NOMO-1 treated with DMSO at 0.1 percent for 48 hours (cell line): ENCODE results near the gene VPS35L.
"Not testable (repeated sequence)": the region's sequence is repeated elsewhere in the genome, so short reads cannot be mapped to it uniquely, and the experiment has no call there.

Source experiments
- DNase-seq: peaks from one replicate; lab custom pipeline; 2025; ENCODE audit not compliant: unreplicated experiment; lab: John Stamatoyannopoulos, UW

Gene VPS35L

GRCh38 chr16:19709381-19710136, 154.1 kb downstream of the VPS35L start:
- no peak for DNase-seq

- no peak for DNase-seq
Observed at GRCh38 chr16:19710191-19710908, 154.8 kb downstream of the VPS35L start.

GRCh38 chr16:19710991-19711545, 155.6 kb downstream of the VPS35L start:
- DNase-seq = no peak

- DNase-seq = no peak
Observed at GRCh38 chr16:19711643-19712042, 156.1 kb downstream of the VPS35L start.

GRCh38 chr16:19712418-19713058, 157.0 kb downstream of the VPS35L start:
- no peak for DNase-seq

- no peak for DNase-seq
Observed at GRCh38 chr16:19713697-19714096, 158.2 kb downstream of the VPS35L start.

GRCh38 chr16:19715566-19715965, 160.1 kb downstream of the VPS35L start:
- DNase-seq = no peak

GRCh38 chr16:19716183-19716582, 160.7 kb downstream of the VPS35L start:
- DNase-seq = no peak

- DNase-seq = not testable (repeated sequence)
Observed at GRCh38 chr16:19716728-19717127, 161.2 kb downstream of the VPS35L start.

GRCh38 chr16:19717314-19717713, 161.8 kb downstream of the VPS35L start:
- no peak for DNase-seq

GRCh38 chr16:19717741-19718623, 162.5 kb downstream of the VPS35L start, which contains the start of the genes IQCK and KNOP1:
Gene IQCK (plus strand): TSS chr16:19718271. CDS start chr16:19718307, 36 bp downstream.
Gene KNOP1 (minus strand): TSS chr16:19718227. CDS start chr16:19715035, 3,192 bp downstream.
- DNase-seq = peak; percentile 84

GRCh38 chr16:19718624-19718965, 163.1 kb downstream of the VPS35L start:
- no peak for DNase-seq

- no peak for DNase-seq
Observed at GRCh38 chr16:19722269-19722952, 166.9 kb downstream of the VPS35L start.

- no peak for DNase-seq
Observed at GRCh38 chr16:19722981-19723380, 167.5 kb downstream of the VPS35L start.

GRCh38 chr16:19728636-19728965, 173.1 kb downstream of the VPS35L start:
- DNase-seq = no peak

GRCh38 chr16:19733551-19733950, 178.0 kb downstream of the VPS35L start:
- no peak for DNase-seq

GRCh38 chr16:19735074-19735867, 179.8 kb downstream of the VPS35L start:
- DNase-seq = no peak

GRCh38 chr16:19737306-19738038, 182.0 kb downstream of the VPS35L start:
- DNase-seq = no peak

- DNase-seq = no peak
Observed at GRCh38 chr16:19741354-19741753, 185.9 kb downstream of the VPS35L start.
